Thymus (tissue), 11 donors: Measurements from ENCODE around the gene SPATA17. TPM values are rescaled to one million over a fixed set of nuclear protein-coding genes. Genes with fewer than 3 reads are reported as not detected.
"Not testable (repeated sequence)": the region's sequence is repeated elsewhere in the genome, so short reads cannot be mapped to it uniquely, and the experiment has no call there.

Experiments used
- DNase-seq, 9 donors: peaks; one replicate each; pipeline ENCODE4 v3.0.0-alpha.2; 2013; ENCODE audit warnings: low spot score in 9 of 9, low read depth in 6 of 9, missing footprints in 1 of 9
- H3K27ac ChIP-seq, 2 donors: one replicate each; pipeline ENCODE4 v1.5.1; 2013; ENCODE audit warnings: control low read depth in 1 of 2, low read depth in 1 of 2, low read length in 1 of 2, mild to moderate bottlenecking in 1 of 2, moderate library complexity in 1 of 2
- H3K27me3 ChIP-seq, 2 donors: one replicate each; pipeline ENCODE4 v1.5.1; 2013; ENCODE audit warnings: low read length in 1 of 2; ENCODE audit not compliant: control insufficient read depth in 2 of 2, insufficient read depth in 1 of 2
- H3K36me3 ChIP-seq, 2 donors: one replicate each; pipeline ENCODE4 v1.5.1; 2013; ENCODE audit warnings: low read length in 1 of 2, mild to moderate bottlenecking in 1 of 2, moderate library complexity in 1 of 2; ENCODE audit not compliant: control insufficient read depth in 2 of 2, insufficient read depth in 2 of 2
- H3K4me1 ChIP-seq, 2 donors: one replicate each; pipeline ENCODE4 v1.5.1; 2013; ENCODE audit warnings: low read length in 2 of 2; ENCODE audit not compliant: control insufficient read depth in 2 of 2, insufficient read depth in 2 of 2
- H3K4me3 ChIP-seq, 2 donors: one replicate each; pipeline ENCODE4 v1.5.1; 2013; ENCODE audit warnings: low read length in 2 of 2, control low read depth in 1 of 2, mild to moderate bottlenecking in 1 of 2
- H3K9me3 ChIP-seq, 2 donors: one replicate each; pipeline ENCODE4 v1.5.1; 2013; ENCODE audit warnings: low read length in 1 of 2, mild to moderate bottlenecking in 1 of 2; ENCODE audit not compliant: control insufficient read depth in 2 of 2, insufficient read depth in 1 of 2
- WGBS: extraction: QIAGEN DNeasy Blood & Tissue Kit; methylation state at CpG from one replicate; pipeline ENCODE4 v1.1.7; 2013; 5-methylcytosine and 5-hydroxymethylcytosine counted together
- polyA plus RNA-seq: library from polyadenylated mRNA; stranded (reverse); fragments of 200-250 nt; gene quantifications from one replicate; pipeline ENCODE4 v1.2.3, GENCODE V29; 2013
- total RNA-seq: library from RNA; stranded (reverse); fragments of 120-200 nt; gene quantifications from one replicate; pipeline ENCODE4 v1.2.4, GENCODE V29; 2013
- donor health status: healthy.

Gene SPATA17
- total and polyA plus RNA-seq, 2 donors: 0.46 to 0.57 TPM

DNA sequence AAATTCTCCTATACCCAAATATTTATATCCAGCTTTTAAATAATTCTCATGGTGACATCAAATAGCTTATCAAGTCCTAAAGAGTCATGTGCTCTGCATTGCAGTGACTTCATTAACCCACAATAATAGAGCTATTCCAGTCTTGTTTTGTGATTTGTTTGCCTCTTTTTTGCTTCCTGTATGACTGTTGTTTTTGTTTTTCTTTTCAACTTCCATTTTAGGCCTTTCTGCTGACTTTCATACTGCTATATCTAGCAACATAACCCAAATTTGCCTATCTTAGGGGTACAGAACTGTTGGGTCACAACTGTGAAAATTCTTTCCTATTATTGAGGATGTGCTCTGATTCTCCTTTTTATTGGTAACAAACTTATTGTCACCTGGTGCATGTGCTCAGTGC is 30.3 kb downstream of the SPATA17 start:
- no peak overlapping the region for H3K4me3 ChIP-seq
- DNase-seq: no peak
- H3K4me1 ChIP-seq: no peaks in the 10 kb centered on the region
- no peak overlapping the region for H3K27ac ChIP-seq
- no peaks in the 10 kb centered on the region for H3K27me3 ChIP-seq
- H3K36me3 ChIP-seq: no peaks in the 10 kb centered on the region
- no peaks in the 10 kb centered on the region for H3K9me3 ChIP-seq

DNA sequence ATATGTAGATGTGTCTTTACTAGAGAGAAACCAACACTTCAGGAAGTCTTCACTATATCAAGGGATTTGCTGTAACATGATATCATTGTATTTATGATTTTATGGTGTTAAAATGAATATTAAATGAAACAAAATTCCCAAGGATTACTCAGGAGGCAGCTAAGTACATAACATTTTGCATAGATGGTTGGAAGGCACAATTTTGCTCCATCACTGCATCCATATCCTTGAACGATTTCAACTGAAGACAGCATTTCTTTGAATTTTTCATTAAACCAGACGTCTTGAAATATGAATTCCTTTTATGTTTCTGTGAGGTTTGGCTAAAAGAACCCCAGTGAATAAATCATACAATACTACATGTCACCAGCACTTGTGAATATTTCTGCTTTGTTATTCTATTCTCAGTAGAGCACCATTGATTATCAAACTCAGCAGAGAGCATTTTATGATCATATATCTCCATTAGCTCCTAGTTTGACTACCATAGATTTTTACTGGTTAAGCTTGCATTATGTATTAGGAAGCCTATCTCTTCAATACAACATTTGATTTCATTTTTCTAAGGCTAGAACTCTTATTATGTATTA is 37.3 kb downstream of the SPATA17 start:
- DNase-seq: no peak
- no peaks in the 10 kb centered on the region for H3K4me1 ChIP-seq
- H3K9me3 ChIP-seq: no peaks in the 10 kb centered on the region
- no peak overlapping the region for H3K27ac ChIP-seq
- no peaks in the 10 kb centered on the region for H3K36me3 ChIP-seq
- no peak overlapping the region for H3K4me3 ChIP-seq
- no peaks in the 10 kb centered on the region for H3K27me3 ChIP-seq
- 77% methylated on average over 2 of the region's 2 CpGs for WGBS

DNA sequence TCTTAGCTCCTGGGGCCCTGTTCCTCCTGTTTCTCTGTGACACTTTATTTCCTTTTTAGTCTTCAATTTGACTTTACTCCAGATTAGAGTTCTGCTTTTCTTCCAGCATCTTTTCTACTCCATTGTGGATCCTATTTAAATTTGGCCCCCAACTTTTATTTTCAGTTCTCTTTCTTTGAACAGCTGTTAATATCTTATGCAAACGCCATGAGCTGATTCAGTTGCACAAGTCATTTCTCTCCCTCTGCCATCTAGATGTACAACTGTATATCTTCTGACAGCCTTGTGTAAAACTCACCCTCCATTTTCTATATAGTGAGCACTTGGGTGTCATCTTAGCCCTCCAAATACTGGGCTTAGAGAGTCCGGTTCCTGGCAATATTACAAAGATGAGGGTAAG is 42.2 kb downstream of the SPATA17 start:
- 87% methylated on average over 2 of the region's 2 CpGs for WGBS
- no peaks in the 10 kb centered on the region for H3K36me3 ChIP-seq
- H3K27ac ChIP-seq: no peak overlapping the region
- no peak for DNase-seq
- no peaks in the 10 kb centered on the region for H3K4me1 ChIP-seq
- no peak overlapping the region for H3K4me3 ChIP-seq
- H3K27me3 ChIP-seq: no peaks in the 10 kb centered on the region
- no peaks in the 10 kb centered on the region for H3K9me3 ChIP-seq

- WGBS: 71% methylated on average over 4 of the region's 4 CpGs
- H3K4me3 ChIP-seq: no peak overlapping the region
These were observed 43.0 kb downstream of the SPATA17 start for GRCh38 chr1:217674028-217674729.

GRCh38 chr1:217681806-217682205 is 50.7 kb downstream of the SPATA17 start:
- Histone ChIP-seq H3K27ac (no peak overlapping the region), H3K27me3 (no peaks in the 10 kb centered on the region), H3K4me1 (no peaks in the 10 kb centered on the region), H3K9me3 (no peaks in the 10 kb centered on the region), H3K4me3 (no peak overlapping the region), H3K36me3 (no peaks in the 10 kb centered on the region)
- WGBS: 96% methylated on average over 5 of the region's 5 CpGs
- no peak for DNase-seq

More at GRCh38 chr1:217674028-217674729, 43.0 kb downstream of the SPATA17 start:
- Histone ChIP-seq H3K27ac (no peak overlapping the region), H3K4me1 (no peaks in the 10 kb centered on the region), H3K9me3 (no peaks in the 10 kb centered on the region), H3K36me3 (no peaks in the 10 kb centered on the region), H3K27me3 (no peaks in the 10 kb centered on the region)
- no peak for DNase-seq

GRCh38 chr1:217687511-217687910 is 56.4 kb downstream of the SPATA17 start:
- DNase-seq: no peak
- Histone ChIP-seq H3K9me3 (no peaks in the 10 kb centered on the region), H3K4me1 (no peaks in the 10 kb centered on the region), H3K36me3 (no peaks in the 10 kb centered on the region), H3K27ac (no peak overlapping the region), H3K27me3 (no peaks in the 10 kb centered on the region), H3K4me3 (no peak overlapping the region)
- WGBS: 87% methylated on average over 4 of the region's 4 CpGs

DNA sequence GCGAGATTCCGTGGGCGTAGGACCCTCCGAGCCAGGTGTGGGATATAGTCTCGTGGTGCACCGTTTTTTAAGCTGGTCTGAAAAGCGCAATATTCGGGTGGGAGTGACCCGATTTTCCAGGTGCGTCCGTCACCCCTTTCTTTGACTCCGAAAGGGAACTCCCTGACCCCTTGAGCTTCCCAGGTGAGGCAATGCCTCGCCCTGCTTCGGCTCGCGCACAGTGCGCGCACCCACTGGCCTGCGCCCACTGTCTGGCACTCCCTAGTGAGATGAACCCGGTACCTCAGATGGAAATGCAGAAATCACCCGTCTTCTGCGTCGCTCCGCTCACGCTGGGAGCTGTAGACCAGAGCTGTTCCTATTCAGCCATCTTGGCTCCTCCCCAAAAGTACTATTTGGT is 65.0 kb downstream of the SPATA17 start:
- H3K4me1 ChIP-seq, H3K27me3 ChIP-seq, H3K36me3 ChIP-seq, H3K4me3 ChIP-seq, H3K9me3 ChIP-seq, H3K27ac ChIP-seq, DNase-seq: not testable (repeated sequence)
- 92% methylated on average over 23 of the region's 25 CpGs for WGBS

DNA sequence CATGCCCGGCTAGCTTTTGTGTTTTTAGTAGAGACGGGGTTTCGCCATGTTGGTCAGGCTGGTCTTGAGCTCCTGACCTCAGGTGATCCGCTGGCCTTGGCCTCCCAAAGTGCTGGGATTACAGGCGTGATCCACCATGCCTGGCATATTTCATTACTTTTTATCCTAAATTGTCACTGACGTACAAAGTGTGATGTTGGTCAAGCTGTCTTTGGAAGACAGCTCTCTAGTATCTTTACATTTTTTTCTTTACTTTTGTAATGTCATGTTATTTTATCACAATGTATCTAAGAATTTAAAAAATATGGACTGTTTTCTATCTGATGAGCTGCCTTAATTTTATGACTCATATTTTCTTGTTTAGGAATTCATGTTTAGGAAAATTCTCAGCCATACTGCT is 72.2 kb downstream of the SPATA17 start:
- no peaks in the 10 kb centered on the region for H3K27me3 ChIP-seq
- H3K4me3 ChIP-seq: no peak overlapping the region
- 98% methylated on average over 6 of the region's 6 CpGs for WGBS

GRCh38 chr1:217712925-217713597 is 81.9 kb downstream of the SPATA17 start:
- H3K27me3 ChIP-seq: no peaks in the 10 kb centered on the region
- DNase-seq: no peak
- H3K4me3 ChIP-seq: no peak overlapping the region
- H3K4me1 ChIP-seq: no peaks in the 10 kb centered on the region
- H3K36me3 ChIP-seq: no peaks in the 10 kb centered on the region
- H3K27ac ChIP-seq: no peak overlapping the region
- H3K9me3 ChIP-seq: no peaks in the 10 kb centered on the region
- WGBS: 91% methylated on average over 5 of the region's 5 CpGs

More for the DNA sequence above, 72.2 kb downstream of the SPATA17 start:
- no peaks in the 10 kb centered on the region for H3K4me1 ChIP-seq
- DNase-seq: no peak
- no peak overlapping the region for H3K27ac ChIP-seq
- no peaks in the 10 kb centered on the region for H3K36me3 ChIP-seq
- no peaks in the 10 kb centered on the region for H3K9me3 ChIP-seq
